ENCODE results near the gene ANO1. TPM values are rescaled to one million over a fixed set of nuclear protein-coding genes. Genes with fewer than 3 reads are reported as not detected.
A peak's percentile ranks its signal among the peaks of the same experiment; 100 is the strongest.

ANO1 gene
- total RNA-seq, 1 experiment from 2014 or later = 10.9 TPM

GRCh38 chr11:70202920-70203750 lies 125.0 kb downstream of the ANO1 start, which contains the start of gene FADD:
Gene FADD (plus strand): TSS chr11:70203296. CDS start chr11:70203460, 164 bp downstream.
- H3K27me3 ChIP-seq (ENCODE audit: insufficient read depth, low read length) = no peaks in the 10 kb centered on the region
- H3K9ac ChIP-seq (ENCODE audit: extremely low read depth, insufficient read length, low read length) = peak within 1 kb of the TSS; percentile 81
- no peak within 1 kb of the TSS for H3K56ac ChIP-seq (ENCODE audit: insufficient read length, low read depth, low read length)
- H3T11ph ChIP-seq (ENCODE audit: low read length) = no peak within 1 kb of the TSS
- H3K23me2 ChIP-seq (ENCODE audit: insufficient read length, low read depth, low read length, poor library complexity, severe bottlenecking) = peaks cover 14% of the 10 kb centered on the region
- H3K4ac ChIP-seq (ENCODE audit: low read depth, low read length) = no peak within 1 kb of the TSS
- Mint-ChIP-seq H3K4me3 (peak within 1 kb of the TSS; percentile 87 to 92), H3K36me3 (ENCODE audit: insufficient read depth in 1 of 3, low read depth in 3 of 3) (peaks cover 21 to 37% (median 32%) of the 10 kb centered on the region in 3 experiments), H3K27me3 (ENCODE audit: low read depth) (peaks cover 2% of the 10 kb centered on the region; the same call in 1 of the 2 replicates), H3K27ac (peak within 1 kb of the TSS in 2 of 3 experiments; percentile 94 to 95; a peak in 5 of 7 replicates), H3K9me3 (peaks cover 0 to 5% of the 10 kb centered on the region in 2 experiments; a peak in 3 of 5 replicates), H3K4me1 (peaks cover 32% of the 10 kb centered on the region in 2 experiments)
- H4K8ac ChIP-seq (replicated peaks; ENCODE audit: insufficient read length, low read depth, low read length) = no peak within 1 kb of the TSS
- H2BK15ac ChIP-seq (ENCODE audit: low read depth, low read length) = no peak within 1 kb of the TSS
- peak; percentile 94 for DNase-seq
- H4K20me1 ChIP-seq (ENCODE audit: control insufficient read depth, insufficient read depth, insufficient read length) = peaks cover 3% of the 10 kb centered on the region
- peak within 1 kb of the TSS; percentile 95 for H3K18ac ChIP-seq (ENCODE audit: insufficient read length, low read depth, low read length)
- no peak within 1 kb of the TSS for H3K27ac ChIP-seq (ENCODE audit: insufficient read length, low read depth, low read length)
- H4K5ac ChIP-seq (ENCODE audit: insufficient read length, low read depth, low read length) = no peak within 1 kb of the TSS
- H2BK20ac ChIP-seq (ENCODE audit: low read depth, low read length, poor library complexity, severe bottlenecking) = no peak within 1 kb of the TSS
- H3K79me1 ChIP-seq (ENCODE audit: insufficient read depth, low read depth, low read length, poor library complexity, severe bottlenecking) = peaks cover 9% of the 10 kb centered on the region
- no peak within 1 kb of the TSS for H2AK5ac ChIP-seq (ENCODE audit: insufficient read length, low read length)
- H3K9me3 ChIP-seq (ENCODE audit: control insufficient read depth, low read depth, low read length) = no peaks in the 10 kb centered on the region
- H2BK120ac ChIP-seq (ENCODE audit: low read depth, low read length, poor library complexity, severe bottlenecking) = no peak within 1 kb of the TSS
- peaks cover 17% of the 10 kb centered on the region for H3K79me2 ChIP-seq (ENCODE audit: insufficient read depth, low read length)
- peak within 1 kb of the TSS; percentile 95 for H3K14ac ChIP-seq (ENCODE audit: insufficient read depth, low read length)
- no peak within 1 kb of the TSS for H2AFZ ChIP-seq (ENCODE audit: low read length)
- H4K91ac ChIP-seq (ENCODE audit: insufficient read length, low read depth, low read length) = no peak within 1 kb of the TSS
- WGBS (ENCODE audit: extremely low coverage, insufficient read length, low lambda C conversion rate) = no CpG with 5 or more reads among the region's 91 CpGs
- H2BK5ac ChIP-seq (ENCODE audit: insufficient read length, low read length) = no peak within 1 kb of the TSS
- H3K23ac ChIP-seq (ENCODE audit: insufficient read length, low read depth, low read length) = no peak within 1 kb of the TSS
- H2BK12ac ChIP-seq (ENCODE audit: insufficient read length, low read depth, low read length) = peak within 1 kb of the TSS; percentile 47
- H3K4me2 ChIP-seq (ENCODE audit: insufficient read depth, insufficient read length, low read length) = peak within 1 kb of the TSS; percentile 99
- no peaks in the 10 kb centered on the region for H3K4me1 ChIP-seq (ENCODE audit: insufficient read depth, low read length)
- no peak for TF ChIP-seq CTCF (conservative IDR thresholded peaks at IDR 0.05)

All from H9 (cell line).